ENCODE results near the gene DLL1. TPM values are rescaled to one million over a fixed set of nuclear protein-coding genes. Genes with fewer than 3 reads are reported as not detected.

The DLL1 gene
- total RNA-seq, 1 donor from 2014 or later = 14.6 TPM

DNA sequence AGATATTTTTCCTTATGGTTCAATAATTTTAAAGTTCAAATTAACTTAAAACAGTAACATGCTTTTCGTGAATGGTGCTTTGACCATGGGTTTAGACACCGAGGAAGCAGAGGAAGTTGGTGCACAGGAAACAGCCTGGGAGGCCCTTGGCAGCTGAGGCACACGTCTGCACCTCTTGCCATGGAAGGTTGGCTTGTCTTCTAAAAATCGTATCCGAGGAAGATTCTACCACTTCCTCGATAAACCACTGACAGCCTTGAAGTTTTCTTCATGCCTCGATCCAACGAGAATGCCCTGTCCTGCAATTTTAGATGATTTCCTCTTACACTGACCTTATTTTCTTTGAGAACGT lies 12.2 kb downstream of the DLL1 start:
- intact Hi-C loops (cut with DNase I) = no loop called here
- Histone ChIP-seq H3K4me3 (no peak overlapping the region), H3K36me3 (peaks cover 15% of the 10 kb centered on the region), H3K9me3 (no peaks in the 10 kb centered on the region), H3K27ac (peak overlapping the region; percentile 8), H3K4me1 (peaks cover 37% of the 10 kb centered on the region), H3K27me3 (no peaks in the 10 kb centered on the region)
- no peak for ATAC-seq
- no peak for DNase-seq
- TF ChIP-seq, protein P1, sequence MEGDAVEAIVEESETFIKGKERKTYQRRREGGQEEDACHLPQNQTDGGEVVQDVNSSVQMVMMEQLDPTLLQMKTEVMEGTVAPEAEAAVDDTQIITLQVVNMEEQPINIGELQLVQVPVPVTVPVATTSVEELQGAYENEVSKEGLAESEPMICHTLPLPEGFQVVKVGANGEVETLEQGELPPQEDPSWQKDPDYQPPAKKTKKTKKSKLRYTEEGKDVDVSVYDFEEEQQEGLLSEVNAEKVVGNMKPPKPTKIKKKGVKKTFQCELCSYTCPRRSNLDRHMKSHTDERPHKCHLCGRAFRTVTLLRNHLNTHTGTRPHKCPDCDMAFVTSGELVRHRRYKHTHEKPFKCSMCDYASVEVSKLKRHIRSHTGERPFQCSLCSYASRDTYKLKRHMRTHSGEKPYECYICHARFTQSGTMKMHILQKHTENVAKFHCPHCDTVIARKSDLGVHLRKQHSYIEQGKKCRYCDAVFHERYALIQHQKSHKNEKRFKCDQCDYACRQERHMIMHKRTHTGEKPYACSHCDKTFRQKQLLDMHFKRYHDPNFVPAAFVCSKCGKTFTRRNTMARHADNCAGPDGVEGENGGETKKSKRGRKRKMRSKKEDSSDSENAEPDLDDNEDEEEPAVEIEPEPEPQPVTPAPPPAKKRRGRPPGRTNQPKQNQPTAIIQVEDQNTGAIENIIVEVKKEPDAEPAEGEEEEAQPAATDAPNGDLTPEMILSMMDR (IDR thresholded peaks at IDR 0.05) = no peak

DNA sequence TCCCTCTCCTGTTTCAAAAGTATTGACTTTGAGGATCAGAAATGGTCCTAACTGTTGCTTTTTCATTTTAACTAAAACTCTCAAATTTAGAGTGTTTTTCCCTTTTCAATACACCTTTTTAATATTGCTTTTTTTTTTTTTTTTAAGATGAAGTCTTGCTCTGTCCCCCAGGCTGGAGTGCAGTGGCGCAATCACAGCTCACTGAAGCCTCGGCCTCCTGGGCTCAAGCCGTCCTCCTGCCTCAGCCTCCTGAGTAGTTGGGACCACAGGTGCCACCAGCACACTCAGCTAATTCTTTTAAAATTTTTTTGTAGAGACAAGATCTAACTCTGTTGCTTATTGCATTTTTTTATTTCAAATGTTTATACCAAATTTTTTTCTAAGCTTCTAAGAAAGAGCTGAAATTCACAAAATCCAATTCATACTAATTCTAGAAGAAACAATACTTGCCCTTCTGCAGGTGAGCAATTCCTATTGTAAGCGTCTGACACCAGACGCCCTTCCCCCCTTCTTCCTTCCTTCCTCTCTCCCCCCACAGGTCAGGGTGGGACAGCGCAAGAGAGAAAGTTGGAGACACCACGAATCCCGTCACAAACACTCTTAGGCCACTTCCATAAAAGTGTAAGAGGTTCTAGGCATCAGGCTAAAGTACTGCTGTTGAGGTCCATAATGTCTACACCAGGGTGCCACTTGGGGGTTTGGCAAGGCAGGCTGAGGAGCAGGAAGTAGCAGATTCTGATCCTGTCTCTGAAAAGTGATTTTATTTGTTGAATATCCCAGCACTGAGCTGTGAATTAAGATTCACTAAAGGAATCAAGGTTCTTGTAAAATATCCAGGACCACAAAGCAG lies 12.8 kb downstream of the DLL1 start:
- DNase-seq = peak; percentile 25
- no peak for ATAC-seq
- Histone ChIP-seq H3K4me1 (peaks cover 37% of the 10 kb centered on the region), H3K9me3 (no peaks in the 10 kb centered on the region), H3K4me3 (no peak overlapping the region), H3K27ac (peak overlapping the region; percentile 8), H3K27me3 (no peaks in the 10 kb centered on the region), H3K36me3 (peaks cover 9% of the 10 kb centered on the region)
- TF ChIP-seq, protein P1 (IDR thresholded peaks at IDR 0.05) = no peak
- intact Hi-C loops (cut with DNase I) = no loop called here

DNA sequence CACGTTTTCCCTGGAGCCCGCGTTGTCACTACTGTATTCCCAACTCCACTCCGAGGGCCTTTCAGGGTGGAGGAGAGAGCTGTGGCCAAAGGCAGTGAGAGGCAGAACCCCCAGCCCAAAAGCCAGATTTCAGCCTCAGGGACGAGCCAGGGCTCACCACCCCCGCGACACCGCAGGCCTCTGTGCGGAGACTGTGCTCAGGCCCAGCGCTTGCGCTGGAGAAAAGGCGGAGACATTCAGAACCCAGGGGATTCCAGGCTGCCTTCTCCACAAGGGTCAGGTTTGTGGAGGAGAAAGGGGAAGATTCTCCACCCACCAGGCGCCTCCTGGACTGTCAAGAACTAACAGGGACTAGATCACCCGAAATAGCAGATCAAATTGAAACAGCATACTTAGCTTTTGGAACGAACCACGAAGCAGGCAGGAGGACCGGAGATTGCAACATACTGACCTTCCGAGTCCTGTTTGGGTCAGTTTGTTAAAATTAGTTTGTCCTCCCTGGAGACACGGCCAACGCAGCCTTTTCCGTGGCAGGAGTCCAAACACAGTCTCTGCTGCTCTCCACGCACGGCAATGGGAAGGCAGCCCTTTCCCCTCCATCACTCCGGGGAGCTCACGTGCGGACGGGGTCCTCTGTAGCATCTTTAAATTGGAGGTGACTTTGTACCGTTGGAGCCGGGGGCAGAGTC lies 14.4 kb downstream of the DLL1 start:
- Histone ChIP-seq H3K27ac (peak overlapping the region; percentile 62), H3K9me3 (no peaks in the 10 kb centered on the region), H3K36me3 (no peaks in the 10 kb centered on the region), H3K27me3 (no peaks in the 10 kb centered on the region), H3K4me1 (peaks cover 37% of the 10 kb centered on the region), H3K4me3 (no peak overlapping the region)
- ATAC-seq (no peak), DNase-seq (no peak)
- intact Hi-C loops (cut with DNase I) = no loop called here
- TF ChIP-seq, protein P1 (IDR thresholded peaks at IDR 0.05) = no peak

DNA sequence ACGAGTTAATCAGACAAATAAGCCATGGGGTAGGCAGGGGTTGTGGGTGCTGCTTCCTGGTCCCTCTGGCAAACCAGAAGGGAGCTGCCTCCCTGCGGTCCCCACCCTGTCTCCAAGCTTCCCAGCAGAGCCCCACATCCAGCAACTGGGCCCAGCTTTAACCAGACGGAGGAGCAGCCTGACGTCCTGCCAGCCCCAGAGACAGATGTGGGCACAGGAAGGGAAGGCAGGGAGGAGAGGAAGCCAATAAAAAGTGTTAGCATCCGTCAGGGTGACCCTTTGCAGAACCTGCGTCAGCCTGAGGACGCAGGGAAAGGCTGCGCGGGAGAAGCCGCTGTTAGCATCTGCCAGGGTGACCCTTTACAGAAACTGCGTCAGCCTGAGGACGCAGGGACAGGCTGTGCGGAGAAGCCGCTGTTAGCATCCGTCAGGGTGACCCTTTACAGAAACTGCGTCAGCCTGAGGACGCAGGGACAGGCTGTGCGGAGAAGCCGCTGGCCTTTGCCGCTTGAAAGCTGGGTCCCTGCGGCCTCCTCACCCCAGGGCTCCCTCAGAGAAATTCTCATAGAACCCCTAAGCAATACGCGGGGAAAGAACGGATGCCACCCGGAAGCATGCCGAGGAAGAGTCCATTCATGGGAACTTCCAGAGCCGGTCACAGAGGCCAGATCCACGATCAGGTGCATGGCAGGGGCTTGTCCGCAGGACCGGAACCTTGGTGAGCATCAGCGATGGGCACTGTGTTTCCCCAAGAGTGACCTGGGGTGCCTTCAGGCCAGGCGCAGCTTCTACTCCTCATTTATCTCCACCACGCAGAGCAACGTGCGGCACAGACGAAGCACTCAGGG lies 15.9 kb downstream of the DLL1 start:
- Histone ChIP-seq H3K27ac (no peak overlapping the region), H3K4me3 (no peak overlapping the region), H3K36me3 (no peaks in the 10 kb centered on the region), H3K27me3 (no peaks in the 10 kb centered on the region), H3K9me3 (no peaks in the 10 kb centered on the region), H3K4me1 (peaks cover 35% of the 10 kb centered on the region)
- ATAC-seq (no peak), DNase-seq (no peak)
- intact Hi-C loops (cut with DNase I) = no loop called here
- TF ChIP-seq, protein P1 (IDR thresholded peaks at IDR 0.05) = no peak

DNA sequence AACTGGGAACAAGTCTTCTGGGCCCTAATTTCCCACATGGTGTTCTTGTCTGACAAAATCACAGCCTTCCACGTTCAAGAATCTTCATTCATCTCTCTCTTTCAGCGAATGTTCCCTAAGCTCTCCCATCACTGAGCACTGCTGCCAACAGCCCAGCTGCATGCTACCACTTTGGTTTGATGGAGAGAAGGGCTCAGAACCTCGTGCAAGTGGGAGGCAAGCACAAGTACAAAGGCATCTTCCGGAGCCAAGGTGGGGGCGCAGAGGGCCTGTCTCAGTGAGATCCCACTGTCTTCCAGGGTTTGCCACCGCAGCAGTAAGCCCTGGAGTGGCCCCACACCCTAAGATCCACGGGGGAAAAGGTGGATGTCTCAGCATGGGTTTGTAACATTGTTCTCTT lies 17.2 kb downstream of the DLL1 start:
- no peaks in the 10 kb centered on the region for H3K36me3 ChIP-seq
- peaks cover 22% of the 10 kb centered on the region for H3K4me1 ChIP-seq
- H3K9me3 ChIP-seq = no peaks in the 10 kb centered on the region
- intact Hi-C loops (cut with DNase I) = no loop called here
- H3K27me3 ChIP-seq = no peaks in the 10 kb centered on the region
- TF ChIP-seq, protein P1 (IDR thresholded peaks at IDR 0.05) = no peak
- ATAC-seq (no peak), DNase-seq (no peak)
- no peak overlapping the region for H3K4me3 ChIP-seq
- H3K27ac ChIP-seq = no peak overlapping the region

Data from upper lobe of right lung (tissue), 1 donor.